GM18507 (cell line): Measurements from ENCODE around the gene BLNK.
A peak's percentile ranks its signal among the peaks of the same experiment; 100 is the strongest.

Experiments used
- DNase-seq: peaks from one replicate; pipeline ENCODE4 v3.0.0; 2011; ENCODE audit warnings: low read depth; ENCODE audit not compliant: insufficient read length; ENCODE audit errors: extremely low spot score
- FAIRE-seq: peaks from 2 replicates; lab custom pipeline; 2011; peaks lifted over from hg19 to GRCh38; lab: Jason Lieb, UNC

The BLNK gene

DNA sequence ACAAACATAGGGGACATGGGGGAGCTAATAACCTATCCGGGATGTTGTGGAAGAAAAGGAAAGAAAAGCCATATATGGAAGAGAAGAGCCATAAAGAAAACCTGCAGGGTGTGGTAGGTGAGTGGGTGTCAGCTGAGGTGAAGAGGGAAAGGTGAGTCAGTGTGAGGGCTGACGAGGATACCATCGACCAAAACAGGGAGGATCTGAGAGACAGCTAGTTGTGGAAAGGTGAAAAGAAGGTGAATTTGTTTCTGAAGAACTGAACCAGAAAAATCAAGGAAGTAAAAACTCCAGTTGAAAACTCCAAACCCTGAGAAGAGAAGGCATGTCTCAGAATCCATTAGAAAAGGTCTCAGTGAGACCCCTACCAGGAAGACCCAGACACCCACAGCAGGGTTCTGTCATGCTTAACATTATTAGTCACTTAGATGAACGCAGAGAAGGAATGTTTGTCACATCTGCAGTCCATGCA is 4.1 kb downstream of the BLNK start:
- FAIRE-seq, result peak; percentile 83
- no peak for DNase-seq

DNA sequence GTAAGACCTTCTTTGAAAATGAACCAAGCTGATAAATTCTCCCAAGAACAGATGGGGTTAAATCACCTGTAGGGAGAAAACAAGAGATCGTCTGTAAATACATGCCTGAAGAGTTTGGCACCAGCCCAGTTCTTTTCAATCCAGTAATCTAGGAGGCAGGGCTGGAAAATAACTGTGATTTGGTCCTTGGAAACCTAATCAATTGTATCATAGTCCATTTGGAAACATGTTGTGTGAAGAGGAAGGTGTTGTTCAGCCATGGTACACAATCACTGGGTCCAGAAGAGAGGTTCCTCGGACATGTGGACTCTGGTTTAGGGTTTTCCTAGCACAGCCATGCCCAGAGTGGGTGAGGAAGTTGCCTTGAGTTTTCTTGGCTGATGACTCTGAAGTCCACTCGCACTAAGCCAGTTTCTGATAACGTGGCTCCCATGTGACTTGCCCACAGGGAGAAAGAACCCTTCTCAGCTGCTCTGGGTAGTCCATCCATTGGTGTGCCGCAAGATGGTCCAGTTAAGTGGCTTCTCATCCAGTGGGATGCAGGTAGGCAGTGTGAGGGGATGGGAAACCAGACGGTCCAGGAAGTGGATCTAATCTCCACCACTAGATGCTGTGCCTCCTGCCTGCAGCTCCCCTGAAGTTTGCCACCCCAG is 5.1 kb downstream of the BLNK start:
- FAIRE-seq (no peak), DNase-seq (no peak)

DNA sequence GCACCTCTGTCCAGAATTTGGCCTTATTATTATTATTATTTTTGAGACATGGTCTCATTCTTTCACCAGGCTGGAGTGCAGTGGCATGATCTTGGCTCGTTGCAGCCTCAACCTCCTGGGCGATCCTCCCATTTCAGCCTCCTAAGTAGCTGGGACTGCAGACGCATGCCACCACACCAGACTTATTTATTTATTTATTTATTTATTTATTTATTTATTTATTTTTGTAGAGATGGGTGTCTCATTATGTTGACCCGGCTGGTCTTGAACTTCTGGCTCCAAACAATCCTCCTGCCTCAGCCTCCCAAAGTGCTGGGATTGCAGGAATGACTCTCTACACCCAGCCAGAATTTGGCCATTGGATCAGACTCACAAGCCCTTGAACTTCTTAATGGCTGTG is 6.4 kb downstream of the BLNK start:
- FAIRE-seq (no peak), DNase-seq (no peak)

DNA sequence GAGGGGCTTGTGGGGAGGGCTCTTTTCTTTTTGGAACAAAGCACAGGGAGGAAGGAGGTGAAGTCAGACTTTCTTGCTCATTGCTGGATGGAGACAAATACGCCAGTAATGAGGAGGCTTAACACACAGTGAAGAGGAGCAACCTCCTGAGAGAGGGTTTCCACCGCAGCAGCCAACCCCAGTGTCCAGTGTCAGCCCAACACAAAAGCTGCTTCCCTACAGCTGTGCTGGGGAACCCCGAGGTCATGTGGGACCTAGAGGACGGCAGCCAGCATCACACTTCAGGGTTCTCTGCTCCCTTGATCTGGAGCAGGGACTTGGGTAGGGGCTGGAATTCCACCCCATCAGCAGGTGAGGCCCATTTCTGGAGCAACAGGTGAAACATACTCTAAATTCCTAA is 7.7 kb downstream of the BLNK start:
- FAIRE-seq (peak; percentile 60), DNase-seq (no peak)

DNA sequence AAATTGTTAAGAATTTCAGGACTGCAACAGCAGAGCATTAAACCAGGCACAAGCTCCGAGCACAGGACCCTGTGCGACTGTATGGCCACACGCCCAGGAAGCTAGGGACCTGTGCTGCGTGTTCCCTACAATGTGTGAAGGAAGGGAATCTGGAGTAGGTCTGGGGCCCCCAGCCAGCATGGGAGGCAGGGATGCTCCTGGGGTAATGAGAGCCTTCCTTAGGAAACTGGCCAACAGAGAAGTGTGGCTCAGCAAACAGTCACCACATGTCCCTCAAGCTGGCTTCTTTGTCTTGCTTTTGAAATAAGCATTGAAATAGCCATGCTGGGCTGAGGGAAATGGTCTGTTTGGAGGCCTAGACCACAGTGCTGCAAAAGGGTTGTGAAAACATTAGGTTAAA is 8.2 kb downstream of the BLNK start:
- no peak for DNase-seq
- FAIRE-seq, result no peak

DNA sequence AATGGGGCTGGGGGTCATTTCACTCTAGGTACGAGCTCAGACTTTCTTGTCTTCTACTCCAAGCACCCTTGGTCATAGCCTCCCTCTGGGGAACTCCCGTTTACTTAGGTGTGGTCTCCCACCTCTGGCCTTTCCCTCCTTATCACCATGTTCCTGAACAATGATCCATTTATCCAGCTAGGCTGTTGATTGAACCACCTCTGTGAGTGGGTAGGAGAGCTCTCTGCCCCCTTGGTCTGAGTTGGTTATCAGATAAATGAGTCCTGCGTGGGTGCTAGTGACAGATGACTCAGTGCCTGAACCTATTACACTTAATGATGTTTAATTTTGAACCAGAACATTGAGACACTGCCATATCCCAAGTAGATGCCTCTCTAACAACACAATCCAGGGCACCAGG is 9.4 kb downstream of the BLNK start:
- FAIRE-seq (peak; percentile 63), DNase-seq (no peak)

DNA sequence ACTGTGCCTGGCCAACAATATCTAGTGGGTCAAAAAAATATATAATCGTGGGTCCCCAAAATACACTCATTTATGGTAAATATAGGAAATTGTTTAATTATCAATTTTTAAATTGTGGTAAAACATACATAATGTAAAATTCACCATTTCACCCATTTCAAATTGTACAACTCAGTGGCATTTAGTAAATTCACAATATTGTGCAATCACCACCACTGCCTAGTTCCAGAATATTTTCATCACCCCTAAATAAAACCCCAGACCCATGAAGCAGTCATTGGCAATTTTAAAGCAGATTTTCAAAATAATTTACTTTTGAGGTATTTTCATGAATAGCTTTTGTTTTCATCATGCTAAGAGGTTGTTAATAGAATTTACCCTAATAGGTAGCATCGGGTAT is 10.2 kb downstream of the BLNK start:
- FAIRE-seq, result no peak

DNA sequence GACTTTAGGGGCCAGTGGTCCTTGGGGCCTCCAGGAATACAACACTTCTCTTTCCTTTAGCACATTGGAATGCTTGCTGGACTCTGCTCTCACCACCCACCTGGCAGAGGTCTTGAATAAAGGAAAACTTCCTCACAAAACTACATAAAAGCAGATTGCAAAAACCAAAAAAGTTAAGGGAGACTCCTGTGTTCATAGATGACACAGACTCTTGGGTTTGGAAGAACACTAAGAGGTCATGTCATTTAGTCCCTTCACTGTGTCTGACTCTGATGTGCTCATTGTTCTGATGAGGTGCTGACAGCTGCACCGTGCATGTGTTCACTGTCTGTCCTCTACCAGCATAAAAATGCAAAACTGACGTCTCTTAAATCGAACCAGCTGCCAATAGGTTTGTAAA is 11.4 kb downstream of the BLNK start:
- FAIRE-seq (peak; percentile 61), DNase-seq (no peak)

More for the DNA sequence above, 10.2 kb downstream of the BLNK start:
- DNase-seq, result no peak

DNA sequence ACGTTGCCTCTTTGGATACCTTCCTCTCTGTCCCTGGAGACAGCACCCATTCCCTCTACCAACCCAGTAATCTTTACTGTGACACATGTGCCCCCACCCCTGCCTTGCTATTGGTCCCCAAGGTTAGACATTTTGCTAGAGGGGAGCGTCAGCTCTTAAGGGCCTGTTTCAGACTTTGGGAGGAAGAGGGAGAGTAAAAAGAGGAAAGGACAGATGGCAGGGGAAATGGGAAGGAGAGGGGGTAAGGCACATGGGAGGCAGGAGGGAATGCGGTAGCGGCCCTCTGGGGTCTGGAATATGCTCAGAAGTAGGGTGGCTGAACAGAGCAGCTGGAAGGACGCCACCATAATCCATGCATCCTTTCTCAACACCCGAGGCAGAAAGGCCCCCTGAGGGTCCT is 12.2 kb downstream of the BLNK start:
- FAIRE-seq, result no peak
- no peak for DNase-seq

DNA sequence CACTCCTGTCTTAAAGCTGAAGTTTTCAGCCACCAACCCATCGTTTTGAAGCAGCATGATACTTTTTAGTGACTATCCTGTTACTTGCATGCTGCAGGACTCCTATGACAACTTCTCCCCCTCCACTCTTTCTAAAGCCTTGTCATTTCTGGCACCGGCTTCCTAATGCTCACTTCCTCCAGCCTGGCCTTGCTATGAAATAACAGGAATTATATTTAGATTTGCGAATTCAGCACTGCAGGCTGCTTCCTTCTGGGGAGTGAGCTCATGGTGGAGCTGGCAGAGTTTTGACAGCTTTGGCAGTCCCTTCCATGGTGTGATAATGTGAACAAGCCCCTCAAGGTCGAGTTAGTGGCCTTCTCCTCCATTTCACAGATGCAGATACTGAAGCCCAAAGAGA is 13.4 kb downstream of the BLNK start:
- DNase-seq (no peak), FAIRE-seq (peak; percentile 70)

DNA sequence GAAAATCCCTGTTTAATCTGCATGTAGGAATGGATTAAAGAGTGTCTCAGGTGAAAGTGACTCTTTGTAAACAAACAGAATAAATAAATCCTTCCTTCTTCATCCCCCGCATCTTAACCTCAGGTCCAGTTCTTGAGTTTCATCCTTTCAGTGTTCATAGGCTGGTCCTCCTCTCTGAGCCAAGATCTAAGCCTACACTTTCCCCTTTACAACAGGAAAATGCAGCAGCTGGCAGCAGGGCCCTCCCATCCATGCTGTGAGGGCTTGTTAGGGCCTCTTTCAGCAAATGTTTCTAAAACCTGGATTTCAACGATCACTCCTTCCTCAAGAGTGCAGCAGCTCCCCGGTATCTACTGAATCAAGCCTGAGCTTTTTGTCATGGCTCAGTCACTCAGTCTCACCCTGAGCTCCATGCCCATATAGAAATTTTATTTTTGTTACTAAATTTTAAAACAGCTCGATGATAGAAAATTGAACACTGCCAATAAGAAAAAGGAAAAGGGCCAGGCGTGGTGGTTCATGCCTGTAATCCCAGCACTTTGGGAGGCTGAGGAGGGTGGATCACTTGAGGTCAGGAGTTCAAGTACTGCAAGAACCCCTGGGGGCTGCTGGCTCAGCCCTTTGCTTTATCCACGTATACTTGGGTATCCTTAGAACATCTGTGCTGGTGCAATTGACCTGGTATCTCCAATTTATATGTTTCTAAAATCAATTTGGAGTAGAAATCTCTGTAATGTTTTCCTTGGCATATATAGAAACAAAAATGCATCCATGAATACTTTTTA is 15.6 kb downstream of the BLNK start:
- DNase-seq (no peak), FAIRE-seq (no peak)

DNA sequence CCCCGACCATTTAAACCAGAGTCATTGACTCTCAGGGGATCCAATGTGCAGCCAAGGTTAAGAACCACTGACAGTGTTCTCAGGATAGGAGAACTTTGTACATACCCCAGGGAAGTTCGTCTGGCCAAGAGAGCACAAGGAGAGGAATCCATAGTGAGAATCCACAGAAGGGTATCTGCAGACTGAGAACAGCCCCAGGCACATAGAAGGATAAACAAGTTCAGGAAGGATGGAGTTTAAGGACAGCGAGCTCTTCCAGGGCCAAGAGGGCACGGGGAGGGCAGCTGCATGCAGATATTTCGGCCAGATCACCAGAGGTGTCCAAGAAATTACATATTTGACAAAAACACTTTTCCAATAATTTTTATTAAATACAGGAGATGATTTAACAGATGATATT is 16.4 kb downstream of the BLNK start:
- DNase-seq, result no peak
- no peak for FAIRE-seq

DNA sequence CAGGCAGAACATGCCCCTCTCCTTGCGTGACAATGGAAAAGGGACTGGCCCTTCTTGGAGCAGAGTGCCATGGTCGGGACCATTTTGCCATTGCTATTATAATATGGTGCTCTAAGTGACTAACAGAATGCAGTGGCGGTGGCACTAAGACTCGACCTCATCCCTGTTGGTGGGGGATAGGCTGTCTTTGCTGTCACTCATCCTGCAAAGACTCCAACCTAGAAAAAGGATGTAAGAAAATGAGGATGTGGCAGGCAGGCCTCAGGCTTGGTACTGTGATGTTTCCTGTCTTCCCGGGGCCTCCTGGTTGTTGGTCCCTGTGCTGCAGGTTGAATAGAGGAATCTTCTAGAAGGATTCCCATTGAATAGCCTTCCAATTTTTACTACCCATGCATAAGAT is 18.6 kb downstream of the BLNK start:
- DNase-seq (no peak), FAIRE-seq (peak; percentile 26)

DNA sequence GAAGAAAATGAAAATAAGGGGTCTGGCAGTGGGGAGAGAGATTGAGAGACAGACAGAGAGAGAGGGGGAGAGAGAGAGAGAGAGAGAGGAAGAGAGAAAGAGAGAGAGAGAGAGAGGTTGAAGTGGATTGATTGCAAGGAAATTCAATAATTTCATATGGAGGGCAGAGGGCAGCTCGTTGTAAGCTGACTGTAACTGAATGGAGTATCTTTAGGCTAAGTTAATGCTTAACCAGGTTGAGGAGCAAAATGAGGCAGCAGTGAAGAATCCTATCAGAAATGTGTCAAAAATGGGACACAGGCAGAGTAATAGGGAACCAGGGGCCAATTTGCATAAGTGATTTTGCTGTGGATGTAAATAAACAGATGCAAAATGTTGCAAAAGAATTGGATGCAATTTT is 21.0 kb downstream of the BLNK start:
- FAIRE-seq (peak; percentile 69), DNase-seq (no peak)

DNA sequence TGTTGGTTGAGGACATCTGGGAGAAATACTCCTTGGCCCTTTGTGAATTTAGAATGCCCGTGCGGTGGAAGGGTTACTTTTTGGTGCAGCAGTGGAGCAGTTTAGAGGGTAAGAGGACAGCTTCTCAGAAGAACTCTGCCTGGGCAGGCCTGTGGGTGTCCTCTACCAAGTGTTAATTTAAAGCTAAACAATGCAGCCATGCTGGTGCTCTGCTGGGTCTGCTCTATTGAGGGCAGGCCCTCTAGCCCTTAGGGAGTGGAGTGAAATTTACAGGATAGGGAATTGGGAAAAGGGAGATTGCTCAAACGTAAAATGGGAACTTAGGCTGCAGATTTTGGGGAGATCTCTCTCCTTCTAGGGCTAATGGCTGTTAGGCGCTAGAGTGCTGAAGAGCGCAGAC is 22.1 kb downstream of the BLNK start:
- DNase-seq (no peak), FAIRE-seq (peak; percentile 29)

DNA sequence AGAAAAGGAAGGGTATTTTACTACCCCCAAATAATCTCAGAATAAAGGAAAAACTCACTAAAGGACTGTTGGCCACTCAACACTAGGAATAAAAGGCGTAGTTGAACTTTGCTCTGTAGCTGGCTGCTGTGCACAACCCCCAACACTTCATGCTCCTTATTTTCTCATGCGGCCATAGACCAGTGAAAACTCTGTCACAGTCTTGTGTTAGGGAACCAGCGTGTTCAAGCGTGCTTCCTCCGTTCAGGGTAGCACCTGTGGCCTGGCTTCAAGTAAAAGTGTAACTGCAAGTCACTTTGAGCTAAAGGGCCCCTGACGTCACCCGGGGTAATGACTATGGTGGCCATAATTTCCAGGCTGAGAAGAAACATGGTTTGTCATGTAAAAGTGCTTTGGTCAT is 27.0 kb downstream of the BLNK start:
- peak; percentile 100 for FAIRE-seq
- peak; percentile 53 for DNase-seq

DNA sequence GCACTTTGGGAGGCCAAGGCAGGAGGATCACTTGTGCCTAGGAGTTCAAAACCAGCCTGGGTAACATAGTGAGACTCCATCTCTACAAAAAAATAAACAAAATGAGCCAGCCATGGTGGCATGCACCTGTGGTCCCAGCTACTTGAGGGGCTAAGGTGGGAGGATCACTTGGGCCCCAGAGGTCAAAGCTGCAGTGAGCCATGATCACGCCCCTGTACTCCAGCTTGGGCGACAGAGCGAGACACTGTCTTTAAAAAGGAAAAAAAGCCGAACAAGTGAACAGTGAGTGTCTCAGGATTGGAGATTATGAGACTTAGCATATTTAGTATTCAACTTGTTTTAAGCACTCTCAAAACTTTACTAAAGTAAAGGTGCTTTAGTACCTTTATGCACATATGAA is 28.1 kb downstream of the BLNK start:
- DNase-seq, result no peak
- FAIRE-seq, result peak; percentile 59

DNA sequence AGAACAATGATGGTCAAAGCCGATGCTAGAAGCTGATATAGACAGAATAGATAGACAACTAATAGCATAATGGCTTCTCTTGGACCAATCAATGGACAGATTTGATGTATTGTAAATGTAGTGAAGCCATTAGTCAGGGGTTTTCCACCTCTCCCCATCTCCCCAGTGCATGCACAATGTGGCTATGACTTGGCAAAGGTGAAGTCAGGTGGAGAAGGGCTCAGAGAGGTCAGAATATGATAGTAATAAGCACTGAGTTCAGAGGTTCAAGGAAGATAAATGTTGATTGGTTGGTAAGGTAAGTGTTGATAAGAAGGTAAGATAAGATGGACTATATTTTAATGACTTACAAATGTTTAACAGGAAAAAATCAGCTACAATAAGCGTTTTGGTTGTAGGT is 28.5 kb downstream of the BLNK start:
- peak; percentile 35 for FAIRE-seq
- DNase-seq, result no peak

DNA sequence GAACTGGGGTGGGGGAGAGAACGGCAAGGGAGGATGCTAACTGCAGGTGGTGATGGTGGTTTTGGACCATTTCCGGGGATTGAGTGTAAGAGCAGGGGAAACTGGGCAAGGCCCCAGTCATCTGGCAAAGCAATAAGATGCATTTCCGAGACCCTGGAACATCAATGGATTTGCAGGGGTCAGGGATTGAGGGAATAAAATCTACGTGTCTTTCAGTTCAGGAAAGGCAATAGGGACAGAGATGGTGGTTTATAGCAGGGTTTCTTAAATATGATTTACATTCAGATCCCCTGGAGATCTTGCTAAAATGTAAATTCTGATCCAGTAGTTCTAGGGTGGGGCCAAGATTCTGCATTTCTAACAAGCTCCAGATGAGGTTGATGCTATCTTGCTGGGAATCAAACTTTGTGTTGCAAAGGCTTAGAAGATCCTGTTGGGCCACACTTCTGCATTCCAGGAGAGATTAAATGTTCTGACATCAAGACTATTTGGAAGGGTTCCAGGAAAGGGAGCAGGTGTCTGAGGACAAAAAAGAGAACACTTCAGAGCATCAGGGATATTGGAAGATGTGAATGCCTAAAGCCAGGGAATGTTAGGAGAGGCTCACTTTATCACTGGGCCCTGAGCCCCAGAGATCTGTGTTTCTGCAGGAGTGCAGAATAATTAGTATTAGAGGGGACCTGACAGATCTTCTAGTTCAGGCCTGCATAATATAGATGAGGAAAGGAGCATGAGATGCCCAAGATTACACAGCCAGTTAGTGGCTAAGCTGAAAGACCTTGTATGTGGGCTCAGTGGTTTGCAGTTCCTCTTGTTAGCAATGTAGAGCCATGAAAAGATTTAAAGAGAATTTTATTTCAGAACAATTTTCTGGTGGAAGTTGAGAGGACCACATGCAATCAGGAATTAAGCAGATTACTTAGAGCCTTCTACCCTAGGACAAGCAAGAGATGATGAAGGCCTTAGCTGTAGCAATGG is 32.4 kb downstream of the BLNK start:
- peak; percentile 18 for FAIRE-seq
- DNase-seq, result no peak

DNA sequence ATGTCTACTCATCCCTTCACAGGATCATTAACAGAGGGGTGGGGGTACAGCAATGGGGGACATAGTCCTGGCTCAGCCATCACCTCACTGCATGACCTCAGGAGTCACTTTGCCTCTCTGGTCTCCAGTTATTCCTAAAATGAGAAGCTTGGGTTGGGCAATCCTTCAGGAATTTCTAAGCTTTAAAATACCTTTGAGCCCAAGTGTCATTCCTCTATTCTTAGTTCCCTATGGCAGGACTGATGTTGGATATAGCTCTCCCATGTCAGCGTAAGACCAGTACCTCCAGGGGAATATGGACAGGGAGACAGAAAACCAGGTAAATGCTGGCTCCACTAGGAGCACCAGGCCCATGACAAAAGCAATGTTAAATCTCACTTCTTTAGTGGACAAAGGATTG is 34.5 kb downstream of the BLNK start:
- FAIRE-seq (no peak), DNase-seq (no peak)
